DMS114 treated with DMSO at 0.1 percent for 48 hours (cell line): Measurements from ENCODE around the gene BOD1L1.
"Not testable (repeated sequence)": the region's sequence is repeated elsewhere in the genome, so short reads cannot be mapped to it uniquely, and the experiment has no call there.

Source experiments
- DNase-seq: peaks from one replicate; lab custom pipeline; 2025; ENCODE audit not compliant: unreplicated experiment; lab: John Stamatoyannopoulos, UW

BOD1L1 gene

DNA sequence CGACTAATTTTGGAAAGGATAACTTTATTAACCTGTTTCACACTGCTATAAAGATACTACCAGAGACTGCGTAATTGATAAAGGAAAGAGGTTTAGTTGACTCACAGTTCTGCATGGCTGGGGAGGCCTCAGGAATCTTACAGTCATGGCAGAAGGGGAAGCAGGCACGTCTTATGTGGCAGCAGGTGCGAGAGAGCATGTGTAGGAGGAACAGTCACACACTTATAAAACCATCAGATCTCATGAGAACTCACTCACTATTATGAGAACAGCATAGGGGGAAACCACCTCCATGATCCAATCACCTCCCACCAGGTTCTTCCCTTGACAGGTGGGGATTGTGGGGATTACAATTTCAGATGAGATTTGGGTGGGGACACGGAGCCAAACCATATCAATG, 67.4 kb downstream of the BOD1L1 start:
- DNase-seq, result not testable (repeated sequence)

DNA sequence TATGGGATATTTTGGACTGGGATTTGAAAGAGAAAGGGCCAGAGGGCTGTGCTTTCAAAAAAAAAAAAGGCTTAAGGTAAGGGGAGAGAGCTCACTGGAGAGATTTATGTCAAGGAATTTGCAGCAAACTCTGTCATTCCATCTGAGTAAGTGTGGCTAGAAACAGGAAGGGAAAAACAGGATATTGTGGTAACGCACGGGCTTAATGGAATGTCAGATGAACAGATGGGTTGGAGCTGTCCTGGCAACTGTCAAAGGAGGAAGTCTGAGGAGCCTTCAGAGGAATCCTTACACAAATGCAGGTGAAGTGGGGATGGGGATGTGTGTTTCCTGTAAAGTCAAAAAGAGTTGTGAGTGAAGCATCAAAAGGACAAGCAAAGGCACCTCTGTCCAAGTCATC, 68.1 kb downstream of the BOD1L1 start:
- DNase-seq, result no peak

DNA sequence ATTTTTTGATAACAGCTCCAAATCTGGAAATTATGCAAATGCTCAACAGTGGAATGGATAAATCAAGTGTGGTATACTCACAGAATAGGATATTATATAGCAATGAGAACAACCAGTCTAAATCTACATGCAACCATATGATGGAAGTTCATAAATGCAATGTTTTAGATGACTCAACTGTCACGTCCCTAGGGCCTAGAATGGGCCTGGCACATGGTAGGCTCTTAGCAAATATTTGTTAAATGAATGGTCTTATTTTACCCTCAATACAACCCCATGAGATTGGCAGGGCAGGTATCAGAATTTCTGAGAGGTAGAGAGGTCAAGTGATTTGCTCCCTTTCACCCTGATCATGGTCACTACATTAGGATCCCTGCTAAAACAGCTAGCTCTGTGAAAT, 68.6 kb downstream of the BOD1L1 start:
- DNase-seq, result no peak

DNA sequence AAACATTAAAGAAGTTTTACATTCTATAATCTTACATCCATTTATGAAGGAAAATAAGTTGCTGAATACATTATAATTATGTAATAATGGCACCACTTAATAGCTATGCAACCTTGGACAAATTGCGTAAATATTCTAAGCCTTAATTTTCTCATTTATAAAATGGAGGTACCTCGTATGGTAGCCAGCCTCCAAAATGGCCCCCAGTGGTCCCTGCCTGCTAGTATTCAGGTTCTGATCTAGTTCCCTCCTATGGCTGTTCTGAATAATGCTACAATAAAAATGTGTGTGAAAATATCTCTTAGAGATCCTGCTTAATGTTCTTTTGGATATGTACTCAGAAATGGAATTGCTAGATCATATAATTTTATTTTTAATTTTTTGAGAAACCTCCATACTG, 72.2 kb downstream of the BOD1L1 start:
- no peak for DNase-seq

- DNase-seq, result no peak
These were observed 74.4 kb downstream of the BOD1L1 start for GRCh38 chr4:13553081-13553480.

GRCh38 chr4:13548984-13549546, 78.5 kb downstream of the BOD1L1 start:
- peak; percentile 76 for DNase-seq

DNA sequence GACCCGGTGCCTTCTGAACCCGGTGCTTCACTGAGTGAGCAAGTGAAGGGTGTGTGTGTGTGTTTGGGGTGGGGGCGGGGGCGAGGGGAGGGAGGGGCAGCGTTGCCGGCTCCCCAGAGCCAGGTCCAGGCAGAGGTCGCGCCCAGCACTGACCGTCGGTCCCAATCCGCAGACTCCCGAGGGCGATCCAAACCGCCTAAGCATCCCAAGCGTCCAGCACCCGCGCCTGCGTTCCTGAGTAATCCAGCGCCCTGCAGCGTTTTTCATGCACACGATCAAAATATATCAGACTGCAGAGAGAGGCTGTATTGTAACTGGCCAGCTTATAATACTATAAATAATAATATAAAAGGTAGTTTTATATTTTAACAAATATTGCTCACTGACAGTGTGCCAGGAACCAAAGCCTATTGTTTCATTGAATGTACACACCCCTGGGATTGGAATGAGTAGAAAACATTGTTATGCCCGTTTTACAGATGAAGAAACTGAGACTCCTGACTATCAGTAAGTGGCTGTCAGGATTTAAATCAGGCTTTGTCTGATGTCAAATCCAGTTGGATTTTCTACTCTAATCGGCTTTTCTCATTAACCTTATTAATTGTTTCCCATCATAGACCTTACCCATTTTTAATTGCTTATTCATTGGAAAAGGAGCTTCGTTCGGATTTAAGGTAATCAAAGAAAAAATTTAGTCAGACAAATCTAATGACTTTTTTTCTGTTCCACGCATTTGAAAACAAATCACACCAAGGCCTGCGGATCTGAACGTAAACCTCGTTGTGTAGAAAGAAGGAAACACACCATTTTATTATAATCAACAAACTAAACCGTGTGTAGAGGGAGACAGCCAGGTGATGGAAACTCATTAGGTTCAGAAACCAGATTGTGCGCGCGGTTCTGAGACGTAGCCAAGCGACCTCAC, 79.2 kb downstream of the BOD1L1 start:
- DNase-seq, result peak; percentile 28

- DNase-seq, result no peak
These were observed 80.0 kb downstream of the BOD1L1 start for GRCh38 chr4:13547485-13548041.

GRCh38 chr4:13546941-13547484, 80.5 kb downstream of the BOD1L1 start:
- DNase-seq, result no peak

DNA sequence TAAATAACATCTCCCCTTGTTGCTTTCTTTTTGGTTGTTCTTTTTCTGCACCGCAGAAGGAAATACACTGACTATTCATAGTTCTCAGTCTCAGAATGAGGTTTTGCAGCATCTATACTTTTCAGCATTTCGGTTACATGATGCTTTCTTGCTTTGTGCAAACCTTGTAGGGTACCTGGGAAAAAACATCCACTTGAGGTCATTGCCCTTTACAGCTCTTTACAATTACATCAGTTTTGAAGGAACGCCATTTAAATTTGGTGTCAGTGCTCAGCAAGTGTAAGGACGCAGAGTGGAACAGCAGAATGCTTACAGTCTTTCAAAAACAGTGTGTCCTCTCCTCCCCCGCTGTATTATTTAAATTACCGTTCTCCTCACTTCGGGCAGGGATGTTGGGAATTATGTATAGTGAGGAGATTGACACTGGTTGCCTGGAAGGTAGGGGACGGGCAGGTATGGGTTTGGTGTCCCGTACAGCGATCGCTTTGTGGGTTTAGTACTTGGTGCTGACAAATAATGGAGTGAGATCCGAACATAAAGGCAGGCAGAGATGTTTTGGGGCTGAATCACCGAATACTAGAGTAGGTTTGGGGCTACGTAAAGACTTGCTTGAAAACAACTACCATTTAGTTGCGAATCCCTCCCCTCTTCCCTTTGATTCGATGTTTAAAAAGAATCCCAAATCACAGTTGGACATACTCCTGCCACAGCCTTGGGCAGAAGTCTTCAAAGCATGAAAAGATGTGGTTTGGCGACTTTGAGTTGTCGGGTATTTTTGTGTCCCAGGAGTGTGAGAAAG, 81.2 kb downstream of the BOD1L1 start:
- DNase-seq, result peak; percentile 11

- no peak for DNase-seq
These were observed 82.1 kb downstream of the BOD1L1 start for GRCh38 chr4:13545394-13545808.

- peak; percentile 91 for DNase-seq
These were observed 82.7 kb downstream of the BOD1L1 start for GRCh38 chr4:13544606-13545393.

DNA sequence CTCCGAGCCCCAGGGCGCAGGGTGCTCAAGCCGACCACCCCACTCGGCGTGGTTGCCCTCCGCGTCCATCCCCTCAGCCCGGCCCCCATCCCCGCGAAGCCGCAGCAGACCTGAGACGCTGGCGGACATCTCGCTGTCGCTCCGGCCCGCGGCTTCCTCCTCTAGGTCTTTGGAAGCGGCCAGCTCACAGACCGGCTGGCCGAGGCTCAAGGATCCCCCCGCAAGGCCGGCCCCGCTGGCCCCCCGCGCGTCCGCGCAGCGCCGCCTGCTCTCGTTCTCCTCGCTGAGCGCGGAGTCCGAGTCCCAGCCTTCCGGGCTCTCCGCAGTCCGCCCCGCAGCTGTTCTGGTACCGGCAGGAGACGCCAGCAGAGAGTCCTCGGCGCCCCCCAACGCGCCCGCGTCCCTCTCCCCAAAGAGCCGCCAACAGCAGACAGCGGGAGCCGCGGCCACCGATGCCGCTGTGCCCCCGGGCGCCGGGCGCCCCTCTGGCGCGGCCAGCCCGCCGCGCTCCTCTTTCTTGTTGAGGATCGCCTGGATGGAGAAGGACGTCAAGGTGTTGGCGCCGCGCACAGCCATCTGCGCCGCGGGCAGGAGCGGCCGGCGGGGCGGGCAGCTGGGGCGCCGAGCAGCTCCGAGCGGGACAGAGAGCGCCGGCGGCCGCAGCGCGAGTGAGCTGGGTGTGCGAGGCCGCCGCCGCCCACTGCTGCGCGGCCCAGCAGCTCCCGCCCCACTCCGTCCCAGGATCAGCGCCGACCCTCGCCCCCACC, 83.5 kb downstream of the BOD1L1 start, which contains the start of gene NKX3-2:
TSS of gene NKX3-2 (minus strand) at position 670 of the 767 bp plus-strand sequence. CDS start at position 576, 94 bp downstream.
- no peak for DNase-seq

DNA sequence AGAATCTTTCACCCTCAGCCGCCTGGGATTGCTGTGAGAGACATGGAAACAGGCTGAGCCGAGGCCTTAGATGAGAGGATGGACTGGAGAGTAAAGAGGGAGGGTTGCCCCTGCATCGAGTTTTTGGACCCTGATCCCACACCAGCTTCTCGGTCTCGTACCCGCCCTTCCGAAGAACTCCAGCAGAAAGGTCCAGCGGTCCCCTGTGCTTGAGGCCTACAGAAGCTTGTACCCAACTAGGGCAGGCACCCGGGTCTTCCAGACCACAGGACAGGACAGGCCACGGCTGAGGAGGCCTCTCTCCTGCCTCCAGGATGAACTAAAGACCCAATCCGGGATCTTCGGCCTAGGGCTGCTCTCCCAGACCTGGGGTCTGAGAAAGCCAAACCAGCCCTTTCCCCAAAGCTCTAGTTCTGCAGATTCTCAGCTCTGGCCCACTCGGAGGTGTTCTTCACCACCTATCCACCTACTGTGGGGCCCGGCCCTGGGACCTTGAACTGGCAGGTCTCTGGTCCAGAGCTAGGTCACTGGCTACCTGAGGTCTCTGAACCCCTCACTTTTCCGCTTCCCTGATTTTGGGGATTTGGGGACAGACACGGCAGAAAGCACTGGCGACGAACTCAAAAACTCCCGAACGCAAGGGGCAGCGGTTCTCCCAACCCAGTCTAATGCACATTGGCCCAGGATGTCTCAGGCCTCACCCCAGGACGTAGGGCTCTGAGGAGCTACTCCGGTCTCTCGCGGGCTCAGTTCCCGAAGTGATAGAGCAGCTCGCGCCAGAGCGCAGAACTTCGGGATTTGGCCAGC, 84.3 kb downstream of the BOD1L1 start:
- no peak for DNase-seq

- DNase-seq, result no peak
These were observed 84.9 kb downstream of the BOD1L1 start for GRCh38 chr4:13542577-13543031.

- no peak for DNase-seq
These were observed 85.6 kb downstream of the BOD1L1 start for GRCh38 chr4:13541720-13542576.

- DNase-seq, result no peak
These were observed 86.3 kb downstream of the BOD1L1 start for GRCh38 chr4:13541176-13541604.
